GM19193 (cell line): ENCODE data around the gene PLSCR5.

ENCODE experiments used
- POLR2A ChIP-seq: IDR thresholded peaks from 4 replicates; pipeline ENCODE4 v1.6.1; 2011; ENCODE audit not compliant: insufficient read depth, insufficient read length; ENCODE audit errors: extremely low read depth

Gene PLSCR5

GRCh38 chr3:146594843-146595482, 10.2 kb downstream of the PLSCR5 start:
- no peak for TF ChIP-seq POLR2A

GRCh38 chr3:146593776-146594175, 11.4 kb downstream of the PLSCR5 start:
- TF ChIP-seq POLR2A, result no peak

DNA sequence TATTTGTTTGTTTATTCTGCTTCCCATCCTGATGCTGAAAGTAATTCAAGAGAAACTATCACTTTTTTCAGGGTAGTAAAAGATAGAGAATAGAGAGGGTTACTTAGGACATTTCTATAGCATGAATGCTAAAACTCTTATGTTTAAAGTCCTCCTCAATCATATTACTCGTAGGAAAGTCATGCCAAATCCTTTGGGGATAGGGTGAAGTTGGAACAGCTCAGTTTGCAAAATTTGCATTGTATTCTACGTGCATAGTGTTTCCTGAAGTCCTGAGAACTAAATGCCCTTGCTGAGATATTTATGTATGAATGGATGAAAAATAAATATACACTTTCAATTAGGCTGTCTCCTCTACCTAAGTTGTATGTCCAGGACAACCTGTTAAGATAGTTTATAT, 14.6 kb downstream of the PLSCR5 start:
- no peak for TF ChIP-seq POLR2A

- no peak for TF ChIP-seq POLR2A
Measured at GRCh38 chr3:146589899-146590508, 15.1 kb downstream of the PLSCR5 start.

DNA sequence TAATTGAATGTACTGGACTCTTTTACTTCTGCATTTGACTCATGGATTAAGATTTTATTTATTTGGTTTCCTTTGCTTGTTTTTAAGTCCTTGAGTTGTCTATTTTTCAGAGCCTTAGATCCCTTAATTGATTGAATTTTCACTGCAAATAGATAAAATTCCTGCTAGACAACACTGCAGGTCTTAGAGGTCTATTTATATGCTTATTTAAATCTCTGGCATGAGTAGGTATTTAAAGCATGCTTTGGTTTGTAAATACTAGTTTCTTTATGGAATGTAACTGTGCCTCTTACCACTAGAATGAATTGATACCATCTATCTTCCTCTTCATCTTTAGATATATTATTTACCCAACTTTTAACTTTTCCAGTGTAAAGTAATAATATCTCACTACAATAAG, 20.0 kb downstream of the PLSCR5 start:
- no peak for TF ChIP-seq POLR2A

GRCh38 chr3:146581951-146582467, 23.1 kb downstream of the PLSCR5 start:
- TF ChIP-seq POLR2A, result no peak

- no peak for TF ChIP-seq POLR2A
Measured at GRCh38 chr3:146581080-146581601, 24.0 kb downstream of the PLSCR5 start.

DNA sequence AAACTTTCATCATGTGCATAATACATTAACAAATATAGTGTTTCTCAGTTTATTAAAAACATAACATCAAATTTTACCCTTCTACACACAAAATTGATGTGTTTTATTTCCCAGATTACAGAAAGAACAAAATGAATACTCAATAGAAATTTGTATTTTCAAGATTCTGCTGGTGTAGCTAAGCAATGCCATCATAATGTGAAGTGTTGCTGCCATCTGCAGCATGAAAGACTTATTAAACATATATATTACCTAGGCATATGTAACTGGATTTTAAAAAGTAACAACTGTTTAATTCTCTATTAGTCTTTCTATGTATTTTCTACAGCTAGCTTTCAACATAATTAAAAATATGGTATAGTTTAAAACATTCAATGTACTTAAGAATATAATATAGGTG, 27.5 kb downstream of the PLSCR5 start:
- no peak for TF ChIP-seq POLR2A

GRCh38 chr3:146575636-146576035, 29.5 kb downstream of the PLSCR5 start:
- no peak for TF ChIP-seq POLR2A

DNA sequence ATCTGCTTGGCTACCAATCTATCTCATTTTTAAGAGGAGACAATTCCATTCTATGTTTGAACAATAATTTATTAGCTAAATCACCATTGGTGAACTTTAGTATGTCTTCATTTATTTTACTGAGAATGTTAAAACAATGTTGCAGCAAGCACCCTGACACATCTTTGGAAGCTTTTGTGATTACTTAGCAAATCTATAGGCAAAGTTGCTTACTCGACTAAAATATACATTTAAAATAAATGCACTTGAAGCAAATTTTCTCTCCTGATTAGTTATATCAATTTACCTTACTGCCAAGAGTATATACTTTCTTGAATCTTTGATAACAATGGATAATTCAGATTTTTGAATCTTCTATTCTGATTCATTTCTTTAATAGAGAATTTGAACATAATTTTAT, 31.0 kb downstream of the PLSCR5 start:
- TF ChIP-seq POLR2A, result no peak

DNA sequence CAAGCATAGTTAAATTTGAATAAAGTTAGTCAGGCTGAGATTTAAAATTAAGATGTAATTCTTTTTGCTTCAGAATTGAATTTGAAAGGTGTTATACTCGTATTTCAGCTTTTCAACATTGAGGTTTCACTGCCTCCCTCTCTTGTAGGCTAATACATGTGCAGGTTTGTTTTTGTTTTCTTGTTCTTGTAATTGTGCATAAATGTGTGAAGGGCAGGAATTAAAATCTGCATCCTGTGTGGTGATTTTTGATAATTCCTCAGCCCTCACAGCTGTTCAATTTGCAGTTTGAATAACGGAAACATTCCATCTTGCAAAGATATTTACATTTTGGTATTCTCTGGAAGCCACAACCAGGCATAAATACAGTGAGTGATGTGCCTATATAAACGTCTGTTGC, 35.8 kb downstream of the PLSCR5 start:
- no peak for TF ChIP-seq POLR2A

- TF ChIP-seq POLR2A, result no peak
Measured at GRCh38 chr3:146566138-146566537, 39.0 kb downstream of the PLSCR5 start.

DNA sequence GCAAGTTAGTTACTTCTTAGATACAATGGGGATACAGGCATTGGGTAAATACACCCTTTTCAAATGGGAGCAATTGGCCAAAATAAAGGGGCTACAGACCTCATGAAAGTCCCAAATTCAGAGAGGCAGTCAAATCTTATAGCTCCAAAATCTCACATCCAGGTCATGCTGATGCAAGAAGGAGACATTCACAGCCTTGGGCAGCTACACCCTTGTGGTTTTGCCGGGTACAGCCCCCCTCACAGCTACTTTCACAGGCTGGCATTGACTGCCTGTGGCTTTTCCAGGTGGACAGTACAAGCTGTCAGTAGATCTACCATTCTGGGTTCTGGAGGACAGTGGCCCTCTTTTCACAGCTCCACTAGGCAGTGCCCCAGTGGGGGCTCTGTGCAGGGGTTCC, 43.3 kb downstream of the PLSCR5 start:
- no peak for TF ChIP-seq POLR2A

DNA sequence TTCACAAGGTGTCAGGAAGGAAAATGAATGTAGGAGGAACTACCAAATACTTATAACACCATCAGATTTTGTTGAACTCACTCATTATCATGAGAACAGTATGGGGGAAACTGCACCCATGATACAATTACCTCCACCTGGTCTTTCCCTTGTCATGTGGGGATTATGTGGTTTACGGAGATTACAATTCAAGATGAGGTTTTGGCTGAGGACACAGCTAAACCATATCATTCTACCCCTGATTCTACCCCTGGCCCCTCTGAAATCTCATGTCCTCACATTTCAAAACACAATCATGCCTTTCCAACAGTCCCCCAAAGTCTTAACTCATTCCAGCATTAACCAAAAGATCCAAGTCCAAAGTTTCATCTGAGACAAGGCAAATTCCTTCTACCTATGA, 43.7 kb downstream of the PLSCR5 start:
- no peak for TF ChIP-seq POLR2A

- TF ChIP-seq POLR2A, result no peak
Measured at GRCh38 chr3:146560678-146561077, 44.5 kb downstream of the PLSCR5 start.

GRCh38 chr3:146559388-146559787, 45.8 kb downstream of the PLSCR5 start:
- no peak for TF ChIP-seq POLR2A

DNA sequence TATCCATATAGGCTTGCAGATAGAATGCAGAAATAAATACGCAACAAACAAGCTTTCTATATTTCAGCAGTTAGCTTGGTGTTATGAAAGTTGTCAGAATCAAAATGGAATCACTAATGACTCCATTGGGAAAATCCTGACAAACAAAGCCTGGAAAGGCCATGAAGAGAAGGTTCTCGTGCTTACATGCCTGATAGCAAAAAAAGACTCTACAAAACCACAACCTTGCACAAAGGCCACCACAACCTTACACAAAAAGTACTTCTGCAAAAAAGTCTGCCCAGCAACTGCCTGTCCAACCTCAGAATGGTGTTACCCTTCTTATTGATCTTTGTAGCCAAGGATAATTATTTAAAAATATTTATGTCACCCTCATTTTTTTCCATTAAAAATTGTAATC, 46.4 kb downstream of the PLSCR5 start:
- no peak for TF ChIP-seq POLR2A

- TF ChIP-seq POLR2A, result no peak
Measured at GRCh38 chr3:146557745-146558144, 47.4 kb downstream of the PLSCR5 start.
